Right lobe of liver (tissue), 6 donors: ENCODE results near the gene GABRG3. TPM values are rescaled to one million over a fixed set of nuclear protein-coding genes. Genes with fewer than 3 reads are reported as not detected.

Experiments used
- ATAC-seq, 4 donors: fragments of 200-7000 bp; cut with Tn5 transposase; one replicate each; pipeline ENCODE4 v1.9.1; 2020; ENCODE audit warnings: mild to moderate bottlenecking in 4 of 4, moderate library complexity in 4 of 4
- DNase-seq, 3 donors: peaks; one replicate each; pipeline ENCODE4 v3.0.0-alpha.2; 2020
- H3K27ac ChIP-seq, 3 donors: fragments of 200-600 bp; one replicate each; pipeline ENCODE4 v1.8.0; 2022
- H3K27me3 ChIP-seq, 2 donors: fragments of 200-600 bp; one replicate each; pipeline ENCODE4 v1.8.0; 2022
- H3K36me3 ChIP-seq, 4 donors: fragments of 200-600 bp; sonication (generic) in 1 of 4; one replicate each; pipeline versions ENCODE4 v1.5.1 to v1.8.0; 2017 to 2022; ENCODE audit warnings: control low read depth in 1 of 4
- H3K4me1 ChIP-seq, 4 donors: fragments of 200-600 bp; sonication (generic) in 1 of 4; one replicate each; pipeline versions ENCODE4 v1.5.1 to v1.8.0; 2017 to 2022; ENCODE audit warnings: control low read depth in 1 of 4
- H3K4me3 ChIP-seq, 3 donors: fragments of 200-600 bp; one replicate each; pipeline ENCODE4 v1.8.0; 2022
- H3K9me3 ChIP-seq, 4 donors: fragments of 200-600 bp; sonication (generic) in 1 of 4; one replicate each; pipeline versions ENCODE4 v1.5.1 to v1.8.0; 2017 to 2022; ENCODE audit warnings: control low read depth in 1 of 4
- POLR2A ChIP-seq: fragments of 450-650 bp; IDR thresholded peaks from one replicate; pipeline ENCODE4 v1.6.1; 2017; ENCODE audit warnings: antibody characterized with exemption, mild to moderate bottlenecking
- WGBS: methylation state at CpG from one replicate; pipeline ENCODE4 v1.1.6; 2018; ENCODE audit warnings: low coverage, low lambda C conversion rate; ENCODE audit not compliant: insufficient coverage; ENCODE audit errors: missing lambda C conversion rate; 5-methylcytosine and 5-hydroxymethylcytosine counted together
- intact Hi-C, 2 donors: fragments of 100-400 bp; cut with DNase I; formaldehyde crosslinking; loops; one replicate each; pipeline versions ENCODE4 v1.11.2 to v1.14.1; 2022
- total RNA-seq, 6 experiments: library from RNA; depleted of rRNA in 2 of 6; stranded (reverse); fragments of >200 nt in 2 of 6; fragmentation: NEBNext Ultra II Directional in 3 of 6; extraction: Animal tissue kit (Norgen Biotek cat#: 25700) in 3 of 6; gene quantifications; one replicate each; pipeline versions ENCODE4 v1.1.0 to v1.2.4, GENCODE V29; 2016 to 2023
- TF ChIP-seq, protein P1 (sequence below), 4 donors: fragments of 200-600 bp in 3 of 4; fragments of 450-650 bp in 1 of 4; IDR thresholded peaks; one replicate each; pipeline versions ENCODE4 v1.5.1 to v1.8.0; 2016 to 2022; ENCODE audit warnings: antibody characterized with exemption in 4 of 4, mild to moderate bottlenecking in 2 of 4
- donor health status: DM: no; HTN: yes; CAD: no.
- donor health status: DM: no; HTN: no; CAD: no.
- donor health status: DM: no; HTN: no; CAD: no.
- donor health status: DM: no; HTN: yes; CAD: no.
- donor health status: DM: no; HTN: yes; CAD: no.

The GABRG3 gene
- total RNA-seq, 6 experiments from 2014 or later = 0.18 TPM; not detected in 5

DNA sequence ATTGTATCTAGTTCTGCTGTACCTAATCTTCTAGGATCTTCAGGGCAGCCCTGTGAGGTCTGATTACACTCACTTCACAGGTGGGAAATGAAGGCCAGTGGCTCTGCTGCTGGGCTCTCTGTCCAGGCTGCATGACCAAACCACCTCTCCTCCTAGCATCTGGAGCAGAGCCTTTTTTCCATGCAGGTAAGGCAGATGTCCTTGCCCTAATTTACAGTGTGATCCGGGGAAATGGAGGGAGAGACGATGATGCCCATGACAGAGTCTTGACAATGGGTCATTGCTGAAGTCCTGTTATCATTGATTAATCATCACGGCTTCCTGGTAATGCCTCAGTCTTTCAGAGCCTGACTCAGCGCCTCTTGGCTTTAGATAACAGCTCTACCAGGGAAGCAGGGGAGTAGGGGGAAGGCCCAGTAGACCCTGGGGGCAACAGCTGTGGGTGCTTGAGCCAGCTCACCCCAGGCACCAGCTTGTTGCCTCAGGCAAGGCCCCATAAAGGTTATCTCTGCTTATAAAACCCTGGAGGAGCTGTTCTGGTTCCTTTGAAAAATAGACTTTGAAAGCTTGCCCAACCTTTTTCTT is 153.4 kb downstream of the GABRG3 start:
- intact Hi-C loops = no loop called here
- 27% methylated on average over 4 of the region's 4 CpGs for WGBS
- DNase-seq = no peak

DNA sequence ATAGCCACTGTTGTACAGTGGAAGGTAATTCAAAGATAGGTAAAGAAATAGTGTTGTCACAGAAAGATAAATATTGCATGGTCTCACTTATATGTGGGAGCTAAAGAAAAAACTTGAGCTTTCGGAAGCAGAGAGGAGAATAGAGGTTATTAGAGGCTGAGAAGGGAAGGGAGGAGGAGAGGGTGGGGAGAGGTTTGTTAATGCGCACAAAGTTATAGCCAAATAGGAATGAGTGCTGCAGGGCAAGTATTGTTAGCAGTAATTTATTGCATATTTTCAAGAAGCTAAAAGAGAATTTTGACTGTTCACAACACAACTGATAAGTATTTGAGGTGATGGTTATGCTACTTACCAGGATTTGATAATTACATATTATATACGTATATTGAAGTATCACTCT is 154.2 kb downstream of the GABRG3 start:
- H3K9me3 ChIP-seq = no peaks in the 10 kb centered on the region
- H3K4me3 ChIP-seq = no peak overlapping the region
- no peaks in the 10 kb centered on the region for H3K27me3 ChIP-seq
- intact Hi-C loops = no loop called here
- 74% methylated on average over 3 of the region's 3 CpGs for WGBS
- no peak overlapping the region for H3K27ac ChIP-seq
- no peak for TF ChIP-seq POLR2A
- TF ChIP-seq, protein P1, sequence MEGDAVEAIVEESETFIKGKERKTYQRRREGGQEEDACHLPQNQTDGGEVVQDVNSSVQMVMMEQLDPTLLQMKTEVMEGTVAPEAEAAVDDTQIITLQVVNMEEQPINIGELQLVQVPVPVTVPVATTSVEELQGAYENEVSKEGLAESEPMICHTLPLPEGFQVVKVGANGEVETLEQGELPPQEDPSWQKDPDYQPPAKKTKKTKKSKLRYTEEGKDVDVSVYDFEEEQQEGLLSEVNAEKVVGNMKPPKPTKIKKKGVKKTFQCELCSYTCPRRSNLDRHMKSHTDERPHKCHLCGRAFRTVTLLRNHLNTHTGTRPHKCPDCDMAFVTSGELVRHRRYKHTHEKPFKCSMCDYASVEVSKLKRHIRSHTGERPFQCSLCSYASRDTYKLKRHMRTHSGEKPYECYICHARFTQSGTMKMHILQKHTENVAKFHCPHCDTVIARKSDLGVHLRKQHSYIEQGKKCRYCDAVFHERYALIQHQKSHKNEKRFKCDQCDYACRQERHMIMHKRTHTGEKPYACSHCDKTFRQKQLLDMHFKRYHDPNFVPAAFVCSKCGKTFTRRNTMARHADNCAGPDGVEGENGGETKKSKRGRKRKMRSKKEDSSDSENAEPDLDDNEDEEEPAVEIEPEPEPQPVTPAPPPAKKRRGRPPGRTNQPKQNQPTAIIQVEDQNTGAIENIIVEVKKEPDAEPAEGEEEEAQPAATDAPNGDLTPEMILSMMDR (IDR thresholded peaks at IDR 0.05) = no peak
- DNase-seq (no peak), ATAC-seq (no peak)
- no peaks in the 10 kb centered on the region for H3K36me3 ChIP-seq
- no peaks in the 10 kb centered on the region for H3K4me1 ChIP-seq

More for the DNA sequence above, 153.4 kb downstream of the GABRG3 start:
- Histone ChIP-seq H3K36me3 (no peaks in the 10 kb centered on the region), H3K27me3 (no peaks in the 10 kb centered on the region), H3K9me3 (no peaks in the 10 kb centered on the region), H3K4me3 (no peak overlapping the region), H3K4me1 (no peaks in the 10 kb centered on the region), H3K27ac (no peak overlapping the region)
- no peak for TF ChIP-seq POLR2A
- TF ChIP-seq, protein P1 (IDR thresholded peaks at IDR 0.05) = no peak
- ATAC-seq = no peak

DNA sequence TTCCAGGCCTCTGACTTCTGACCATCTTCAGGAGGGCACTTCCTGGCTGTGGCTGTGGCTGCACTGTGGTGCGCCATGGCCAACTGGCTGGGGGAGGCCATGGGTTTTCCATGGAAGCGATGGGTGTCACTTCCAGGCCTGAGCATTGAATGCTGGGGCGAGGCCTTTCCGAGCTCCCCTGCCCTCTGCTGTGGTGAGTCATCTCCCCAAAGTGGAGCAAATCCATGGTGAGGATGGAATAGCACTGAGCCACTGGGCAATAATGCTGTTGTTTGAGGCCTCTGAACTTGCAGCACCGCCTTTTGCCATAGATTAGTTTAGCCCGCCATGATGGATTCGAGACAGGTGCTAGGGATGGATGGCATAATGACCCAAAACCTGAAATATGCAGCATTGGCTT is 155.5 kb downstream of the GABRG3 start:
- WGBS = 79% methylated on average over 3 of the region's 7 CpGs
- Histone ChIP-seq H3K27me3 (no peaks in the 10 kb centered on the region), H3K36me3 (no peaks in the 10 kb centered on the region), H3K4me3 (no peak overlapping the region), H3K27ac (no peak overlapping the region), H3K9me3 (no peaks in the 10 kb centered on the region), H3K4me1 (no peaks in the 10 kb centered on the region)
- intact Hi-C loops = no loop called here
- no peak for ATAC-seq
- TF ChIP-seq, protein P1 (IDR thresholded peaks at IDR 0.05) = no peak
- no peak for TF ChIP-seq POLR2A
- DNase-seq = no peak

DNA sequence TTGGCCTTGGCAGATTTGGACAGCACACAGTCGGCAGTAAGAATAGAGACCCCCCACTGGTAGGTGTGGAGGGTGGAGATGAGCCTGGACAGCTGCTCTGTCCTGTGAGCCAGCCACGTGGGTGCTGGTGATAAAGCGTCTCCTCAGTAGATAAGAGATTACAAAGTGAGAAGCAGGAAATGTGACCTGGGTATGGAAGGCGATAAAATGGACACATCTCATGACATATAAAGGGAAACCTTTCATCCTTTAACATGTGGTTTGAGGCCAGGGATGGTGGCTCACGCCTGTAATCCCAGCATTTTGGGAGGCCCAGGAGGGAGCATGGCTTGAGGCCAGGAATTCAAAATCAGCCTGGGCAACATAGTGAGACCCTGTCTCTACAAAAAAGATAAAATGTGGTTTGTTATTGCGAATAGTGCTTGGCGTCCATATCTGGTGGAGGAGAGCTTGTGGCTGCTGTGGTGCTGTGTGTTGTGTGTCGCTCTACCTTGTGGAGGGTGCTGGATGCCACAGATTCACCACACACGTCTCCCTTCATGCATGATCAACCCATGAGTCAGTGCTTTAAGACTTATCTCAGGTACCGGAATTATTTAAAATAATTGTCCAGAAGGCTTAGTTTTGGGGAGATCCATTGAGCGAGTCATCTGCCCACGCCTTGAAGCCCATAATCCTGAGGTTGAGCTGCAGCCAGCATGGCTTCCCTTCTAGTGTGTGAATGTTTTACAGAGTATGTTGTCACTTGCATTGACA is 157.0 kb downstream of the GABRG3 start:
- H3K36me3 ChIP-seq = no peaks in the 10 kb centered on the region
- no peaks in the 10 kb centered on the region for H3K27me3 ChIP-seq
- no peak for ATAC-seq
- H3K27ac ChIP-seq = no peak overlapping the region
- H3K4me3 ChIP-seq = no peak overlapping the region
- TF ChIP-seq, protein P1 (IDR thresholded peaks at IDR 0.05) = no peak
- TF ChIP-seq POLR2A = no peak
- H3K4me1 ChIP-seq = no peaks in the 10 kb centered on the region
- intact Hi-C loops = no loop called here
- H3K9me3 ChIP-seq = no peaks in the 10 kb centered on the region
- DNase-seq = no peak
- WGBS = 23% methylated on average over 6 of the region's 12 CpGs
